SJCRH30 (cell line): ENCODE results near the gene PGLYRP1. TPM values are rescaled to one million over a fixed set of nuclear protein-coding genes. Genes with fewer than 3 reads are reported as not detected.

Source experiments
- DNase-seq, 2 experiments: peaks; one replicate each; pipeline ENCODE4 v3.0.0-alpha.2; 2015 to 2020
- H3K27ac ChIP-seq: fragments of 250-450 bp; sonication (Bioruptor Pico); 2 replicates; pipeline ENCODE4 v1.5.1; 2020; ENCODE audit warnings: mild to moderate bottlenecking, moderate library complexity
- H3K27me3 ChIP-seq: fragments of 250-450 bp; sonication (Bioruptor Pico); 2 replicates; pipeline ENCODE4 v1.5.1; 2020; ENCODE audit warnings: mild to moderate bottlenecking, moderate library complexity
- H3K36me3 ChIP-seq: fragments of 250-450 bp; sonication (Bioruptor Pico); 2 replicates; pipeline ENCODE4 v1.5.1; 2020; ENCODE audit warnings: mild to moderate bottlenecking, moderate library complexity
- H3K4me1 ChIP-seq: fragments of 250-450 bp; sonication (Bioruptor Pico); 2 replicates; pipeline ENCODE4 v1.5.1; 2020; ENCODE audit warnings: mild to moderate bottlenecking, moderate library complexity
- H3K4me3 ChIP-seq: fragments of 250-450 bp; sonication (Bioruptor Pico); 2 replicates; pipeline ENCODE4 v1.5.1; 2020; ENCODE audit warnings: mild to moderate bottlenecking, moderate library complexity
- H3K9me3 ChIP-seq: fragments of 250-450 bp; sonication (Bioruptor Pico); replicated peaks from 2 replicates; pipeline ENCODE4 v1.5.1; 2020; ENCODE audit warnings: mild to moderate bottlenecking, moderate library complexity
- total RNA-seq: library from RNA; depleted of rRNA; stranded (reverse); fragments of >200 nt; shearing (Covaris generic); gene quantifications from 2 replicates; pipeline ENCODE4 v1.2.3, GENCODE V29; 2014; rRNA removed

The PGLYRP1 gene
- total RNA-seq, 1 experiment from 2014 or later: not detected

- no peak overlapping the region for H3K4me3 ChIP-seq
- H3K27me3 ChIP-seq: peaks cover 28% of the 10 kb centered on the region
Observed at GRCh38 chr19:45972947-45973540, 49.8 kb downstream of the PGLYRP1 start.

GRCh38 chr19:45972081-45972946 lies 50.5 kb downstream of the PGLYRP1 start:
- no peak for DNase-seq
- Histone ChIP-seq H3K9me3 (no peaks in the 10 kb centered on the region), H3K27me3 (peaks cover 28% of the 10 kb centered on the region)

More at GRCh38 chr19:45972947-45973540, 49.8 kb downstream of the PGLYRP1 start:
- Histone ChIP-seq H3K9me3 (no peaks in the 10 kb centered on the region), H3K4me1 (no peaks in the 10 kb centered on the region), H3K27ac (no peak overlapping the region), H3K36me3 (no peaks in the 10 kb centered on the region)
- DNase-seq: no peak

DNA sequence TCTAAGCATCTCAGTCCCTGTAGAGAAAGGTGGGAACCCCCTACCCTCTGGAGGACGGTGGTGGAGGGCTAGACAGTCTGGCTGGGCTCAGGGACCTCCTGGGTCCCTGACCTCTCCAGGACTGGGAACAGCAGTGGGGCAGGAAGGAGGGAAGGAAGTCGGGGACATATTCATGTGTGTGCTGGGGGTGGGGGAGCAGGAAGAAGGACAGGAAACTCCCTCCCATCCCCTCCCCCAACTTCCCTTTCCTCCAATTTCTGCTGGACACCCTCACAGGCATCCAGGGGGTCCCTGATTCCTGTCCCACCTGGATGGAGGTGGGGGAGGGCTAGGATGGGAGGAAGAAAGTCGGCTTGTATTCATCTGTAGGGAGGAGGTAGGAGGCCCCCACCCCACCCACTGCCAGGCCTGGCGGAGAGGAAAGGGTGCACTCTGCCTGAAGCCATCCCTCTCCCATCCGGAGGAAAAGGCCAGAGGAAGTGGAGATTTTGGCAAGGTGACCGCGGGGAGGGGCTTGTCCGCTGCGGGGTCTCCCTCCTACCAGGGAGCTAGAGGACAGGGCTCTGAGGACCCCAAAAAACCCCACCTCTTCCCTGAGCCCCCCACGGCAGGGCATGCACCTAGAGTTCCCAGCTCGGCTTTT lies 51.5 kb downstream of the PGLYRP1 start:
- H3K9me3 ChIP-seq: no peaks in the 10 kb centered on the region
- no peaks in the 10 kb centered on the region for H3K36me3 ChIP-seq
- H3K27me3 ChIP-seq: peaks cover 28% of the 10 kb centered on the region
- H3K4me3 ChIP-seq: no peak overlapping the region
- no peak for DNase-seq
- no peak overlapping the region for H3K27ac ChIP-seq
- H3K4me1 ChIP-seq: no peaks in the 10 kb centered on the region

More at GRCh38 chr19:45972081-45972946, 50.5 kb downstream of the PGLYRP1 start:
- H3K36me3 ChIP-seq: no peaks in the 10 kb centered on the region
- H3K4me1 ChIP-seq: no peaks in the 10 kb centered on the region
- no peak overlapping the region for H3K27ac ChIP-seq
- no peak overlapping the region for H3K4me3 ChIP-seq

DNA sequence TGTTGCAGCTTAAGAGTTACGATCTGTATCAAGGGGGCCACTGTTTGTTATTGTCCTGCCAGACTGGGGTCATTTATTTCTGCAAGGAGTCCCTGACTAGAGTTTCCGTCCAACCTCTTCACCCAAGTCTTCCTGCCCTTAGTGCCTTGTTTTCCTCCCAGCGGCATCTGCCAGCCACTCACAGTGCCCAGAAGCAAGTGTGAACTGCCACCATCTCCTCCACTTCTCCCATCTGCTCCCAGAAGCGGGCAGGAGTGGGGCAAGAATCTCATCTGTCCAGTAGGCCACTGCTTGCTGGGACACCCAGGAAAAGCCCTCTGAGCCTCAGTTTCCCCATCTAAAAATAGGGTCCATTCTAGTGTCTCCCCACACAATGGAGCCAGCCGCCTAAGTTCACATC lies 53.2 kb downstream of the PGLYRP1 start:
- no peaks in the 10 kb centered on the region for H3K9me3 ChIP-seq
- no peak overlapping the region for H3K27ac ChIP-seq
- no peak for DNase-seq
- no peak overlapping the region for H3K4me3 ChIP-seq
- H3K27me3 ChIP-seq: peaks cover 28% of the 10 kb centered on the region
- H3K36me3 ChIP-seq: no peaks in the 10 kb centered on the region
- no peaks in the 10 kb centered on the region for H3K4me1 ChIP-seq

Other genes starting within 250 kb of the PGLYRP1 start
- gene DMPK, start 240.6 kb downstream of the PGLYRP1 start, total RNA-seq: 79.8 and 84.2 TPM in 2 replicates
- 43.5 and 52.9 TPM in 2 replicates for gene DMWD, start 230.2 kb downstream of the PGLYRP1 start, total RNA-seq
- gene RSPH6A, start 207.7 kb downstream of the PGLYRP1 start, total RNA-seq: 0.22 TPM in 1 of 2 replicates, not detected in the other
- gene SYMPK, start 159.9 kb downstream of the PGLYRP1 start, total RNA-seq: 25.6 and 32.6 TPM in 2 replicates
- gene FOXA3, start 158.7 kb downstream of the PGLYRP1 start, total RNA-seq: 0.45 and 0.53 TPM in 2 replicates
- 31.0 and 31.4 TPM in 2 replicates for gene IRF2BP1, start 136.9 kb downstream of the PGLYRP1 start, total RNA-seq
- gene MYPOP, start 120.4 kb downstream of the PGLYRP1 start, total RNA-seq: 1.8 and 2.5 TPM in 2 replicates
- gene NANOS2, start 108.3 kb downstream of the PGLYRP1 start, total RNA-seq: not detected in 2 replicates
- 0.02 TPM in 1 of 2 replicates, not detected in the other for gene NOVA2, start 49.2 kb downstream of the PGLYRP1 start, total RNA-seq
- gene CCDC61, start 27.6 kb downstream of the PGLYRP1 start, total RNA-seq: 3.0 and 4.0 TPM in 2 replicates
- not detected in 2 replicates for gene IGFL4, start 17.9 kb upstream of the PGLYRP1 start, total RNA-seq
- gene IGFL3, start 101.6 kb upstream of the PGLYRP1 start, total RNA-seq: not detected in 2 replicates
- not detected in 2 replicates for gene IGFL2, start 125.2 kb upstream of the PGLYRP1 start, total RNA-seq
- not detected in 2 replicates for gene IGFL1, start 206.7 kb upstream of the PGLYRP1 start, total RNA-seq